Thoracic aorta (tissue), 2 donors: ENCODE data around the gene SH3BP4. TPM values are rescaled to one million over a fixed set of nuclear protein-coding genes. Genes with fewer than 3 reads are reported as not detected.

Source experiments
- ATAC-seq: fragments of 150-250 bp; one replicate; pipeline ENCODE4 v1.8.0; 2017; ENCODE audit warnings: low read depth; ENCODE audit not compliant: insufficient number of reproducible peaks, low FRiP score
- DNase-seq: peaks from one replicate; pipeline ENCODE4 v3.0.0-alpha.2; 2020; ENCODE audit warnings: low spot score
- H3K27ac ChIP-seq, 2 donors: fragments of 200-600 bp; sonication (generic); 1 replicate in 1 of 2; 2 replicates in 1 of 2; pipeline ENCODE4 v1.5.1; 2016; ENCODE audit warnings: mild to moderate bottlenecking in 2 of 2, moderate library complexity in 2 of 2
- H3K27me3 ChIP-seq: fragments of 200-600 bp; sonication (generic); replicated peaks from 2 replicates; pipeline ENCODE4 v1.6.0; 2016; ENCODE audit warnings: mild to moderate bottlenecking; ENCODE audit not compliant: insufficient read depth
- H3K36me3 ChIP-seq: fragments of 200-600 bp; sonication (generic); one replicate; pipeline ENCODE4 v1.5.1; 2016
- H3K4me1 ChIP-seq, 2 donors: fragments of 200-600 bp; sonication (generic); 1 replicate in 1 of 2; 2 replicates in 1 of 2; pipeline versions ENCODE4 v1.5.1 to v1.6.0; 2016; ENCODE audit warnings: low read depth in 2 of 2, mild to moderate bottlenecking in 1 of 2; ENCODE audit not compliant: control insufficient read depth in 1 of 2
- H3K4me3 ChIP-seq: fragments of 200-600 bp; sonication (generic); 2 replicates; pipeline ENCODE4 v1.5.1; 2016; ENCODE audit warnings: mild to moderate bottlenecking
- H3K9me3 ChIP-seq: fragments of 200-600 bp; sonication (generic); 2 replicates; pipeline ENCODE4 v1.5.1; 2016
- total RNA-seq, 2 donors: library from RNA; depleted of rRNA; stranded (reverse); fragments of >200 nt; gene quantifications; one replicate each; pipeline versions ENCODE4 v1.1.0 to v1.2.3, GENCODE V29; 2016
- TF ChIP-seq, protein P1 (sequence below): fragments of 200-600 bp; sonication (generic); IDR thresholded peaks from one replicate; pipeline ENCODE4 v1.5.1; 2019; ENCODE audit warnings: antibody characterized with exemption

Gene SH3BP4
- total RNA-seq, 2 donors from 2014 or later, result 24.0 to 32.4 TPM

DNA sequence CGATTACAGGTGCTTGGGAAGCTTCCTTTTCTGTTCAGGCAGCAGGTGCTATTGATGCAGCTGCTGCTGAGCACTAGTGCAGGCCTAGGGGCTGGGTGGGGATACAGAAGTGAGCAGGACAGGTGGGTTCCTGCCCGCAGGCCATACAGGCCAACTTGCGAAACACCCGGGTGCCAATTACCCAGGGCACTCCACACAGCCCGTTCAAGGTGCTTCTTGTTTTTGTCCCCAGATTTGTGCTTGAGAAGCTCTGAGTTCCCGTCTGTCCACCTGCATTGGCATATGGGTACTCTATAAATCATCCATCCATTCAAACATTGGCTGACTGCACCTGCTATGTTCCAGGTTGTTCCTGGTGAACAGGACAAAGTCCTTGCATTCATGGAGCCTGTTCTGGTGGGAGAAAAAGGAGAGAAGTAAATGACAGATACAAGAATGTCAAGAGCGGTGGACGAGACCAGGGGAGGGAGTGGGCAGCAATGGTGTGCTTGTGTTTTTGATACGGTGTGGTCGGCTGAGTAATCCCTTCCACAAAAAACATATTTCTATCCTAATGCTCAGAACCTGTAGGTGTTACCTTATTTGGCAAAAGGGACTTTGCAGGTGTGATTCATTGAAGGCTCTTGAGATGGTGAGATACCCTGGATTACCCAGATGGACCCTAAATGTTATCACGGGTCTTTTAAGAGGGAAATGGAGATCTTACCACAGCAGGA lies 31.4 kb downstream of the SH3BP4 start:
- H3K4me3 ChIP-seq, result no peak overlapping the region
- peak overlapping the region in 1 of 2 donors; percentile 86 for H3K27ac ChIP-seq
- H3K9me3 ChIP-seq, result no peaks in the 10 kb centered on the region
- H3K27me3 ChIP-seq, result no peaks in the 10 kb centered on the region
- TF ChIP-seq, protein P1, sequence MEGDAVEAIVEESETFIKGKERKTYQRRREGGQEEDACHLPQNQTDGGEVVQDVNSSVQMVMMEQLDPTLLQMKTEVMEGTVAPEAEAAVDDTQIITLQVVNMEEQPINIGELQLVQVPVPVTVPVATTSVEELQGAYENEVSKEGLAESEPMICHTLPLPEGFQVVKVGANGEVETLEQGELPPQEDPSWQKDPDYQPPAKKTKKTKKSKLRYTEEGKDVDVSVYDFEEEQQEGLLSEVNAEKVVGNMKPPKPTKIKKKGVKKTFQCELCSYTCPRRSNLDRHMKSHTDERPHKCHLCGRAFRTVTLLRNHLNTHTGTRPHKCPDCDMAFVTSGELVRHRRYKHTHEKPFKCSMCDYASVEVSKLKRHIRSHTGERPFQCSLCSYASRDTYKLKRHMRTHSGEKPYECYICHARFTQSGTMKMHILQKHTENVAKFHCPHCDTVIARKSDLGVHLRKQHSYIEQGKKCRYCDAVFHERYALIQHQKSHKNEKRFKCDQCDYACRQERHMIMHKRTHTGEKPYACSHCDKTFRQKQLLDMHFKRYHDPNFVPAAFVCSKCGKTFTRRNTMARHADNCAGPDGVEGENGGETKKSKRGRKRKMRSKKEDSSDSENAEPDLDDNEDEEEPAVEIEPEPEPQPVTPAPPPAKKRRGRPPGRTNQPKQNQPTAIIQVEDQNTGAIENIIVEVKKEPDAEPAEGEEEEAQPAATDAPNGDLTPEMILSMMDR, result no peak
- no peaks in the 10 kb centered on the region for H3K36me3 ChIP-seq
- H3K4me1 ChIP-seq, result peaks cover 27 to 47% of the 10 kb centered on the region in 2 donors
- ATAC-seq (no peak), DNase-seq (no peak)

DNA sequence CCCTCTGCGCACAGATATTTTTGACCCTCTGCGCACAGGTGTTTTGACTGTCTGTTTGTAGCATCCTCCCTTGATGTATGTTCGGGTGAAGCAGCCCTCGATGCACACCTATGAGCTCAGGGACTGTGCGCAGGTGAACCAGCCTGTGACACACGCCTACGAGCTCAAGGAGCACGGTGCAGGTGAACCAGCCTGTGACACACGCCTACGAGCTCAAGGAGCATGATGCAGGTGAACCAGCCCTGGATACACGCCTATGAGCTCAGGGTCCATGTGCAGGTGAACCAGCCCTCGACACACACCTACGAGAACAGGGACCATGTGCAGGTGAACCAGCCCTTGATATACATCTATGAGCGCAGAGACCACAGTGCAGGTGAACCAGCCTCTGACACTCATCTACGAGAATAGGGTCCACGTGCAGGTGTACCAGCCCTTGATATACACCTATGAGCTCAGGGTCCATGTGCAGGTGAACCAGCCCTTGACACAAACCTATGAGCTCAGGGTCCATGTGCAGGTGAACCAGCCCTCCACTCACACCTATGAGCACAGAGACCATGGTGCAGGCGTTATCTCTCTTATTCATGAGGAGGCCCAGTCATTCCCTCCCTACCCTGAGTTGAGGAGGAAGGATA lies 33.9 kb downstream of the SH3BP4 start:
- Histone ChIP-seq H3K4me3 (no peak overlapping the region), H3K27me3 (no peaks in the 10 kb centered on the region), H3K36me3 (no peaks in the 10 kb centered on the region), H3K27ac (no peak overlapping the region), H3K9me3 (no peaks in the 10 kb centered on the region), H3K4me1 (peaks cover 22 to 44% of the 10 kb centered on the region in 2 donors)
- ATAC-seq (no peak), DNase-seq (no peak)
- TF ChIP-seq, protein P1, result no peak

DNA sequence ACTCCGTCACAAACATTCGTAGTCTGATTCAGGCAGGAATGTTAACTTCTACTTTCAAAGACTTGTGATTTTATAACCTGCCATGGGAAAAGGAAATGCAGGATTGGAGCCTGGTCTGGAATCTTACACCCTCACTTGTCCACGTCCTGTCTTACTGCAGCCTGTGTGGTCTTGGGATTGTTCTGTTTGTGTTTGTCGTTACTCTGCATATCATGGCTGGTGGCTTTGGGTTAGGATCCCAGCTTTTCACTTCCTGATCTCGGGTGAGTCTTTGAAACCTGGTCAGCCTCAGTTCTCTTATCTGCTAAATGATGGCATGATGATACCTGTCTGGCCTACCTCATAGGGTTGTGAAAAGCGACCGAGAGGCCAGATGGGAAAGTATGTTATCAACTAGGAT lies 34.6 kb downstream of the SH3BP4 start:
- DNase-seq (no peak), ATAC-seq (no peak)
- H3K4me1 ChIP-seq, result peaks cover 19 to 40% of the 10 kb centered on the region in 2 donors
- no peaks in the 10 kb centered on the region for H3K36me3 ChIP-seq
- no peak overlapping the region for H3K27ac ChIP-seq
- no peak overlapping the region for H3K4me3 ChIP-seq
- no peaks in the 10 kb centered on the region for H3K9me3 ChIP-seq
- TF ChIP-seq, protein P1, result no peak
- no peaks in the 10 kb centered on the region for H3K27me3 ChIP-seq

DNA sequence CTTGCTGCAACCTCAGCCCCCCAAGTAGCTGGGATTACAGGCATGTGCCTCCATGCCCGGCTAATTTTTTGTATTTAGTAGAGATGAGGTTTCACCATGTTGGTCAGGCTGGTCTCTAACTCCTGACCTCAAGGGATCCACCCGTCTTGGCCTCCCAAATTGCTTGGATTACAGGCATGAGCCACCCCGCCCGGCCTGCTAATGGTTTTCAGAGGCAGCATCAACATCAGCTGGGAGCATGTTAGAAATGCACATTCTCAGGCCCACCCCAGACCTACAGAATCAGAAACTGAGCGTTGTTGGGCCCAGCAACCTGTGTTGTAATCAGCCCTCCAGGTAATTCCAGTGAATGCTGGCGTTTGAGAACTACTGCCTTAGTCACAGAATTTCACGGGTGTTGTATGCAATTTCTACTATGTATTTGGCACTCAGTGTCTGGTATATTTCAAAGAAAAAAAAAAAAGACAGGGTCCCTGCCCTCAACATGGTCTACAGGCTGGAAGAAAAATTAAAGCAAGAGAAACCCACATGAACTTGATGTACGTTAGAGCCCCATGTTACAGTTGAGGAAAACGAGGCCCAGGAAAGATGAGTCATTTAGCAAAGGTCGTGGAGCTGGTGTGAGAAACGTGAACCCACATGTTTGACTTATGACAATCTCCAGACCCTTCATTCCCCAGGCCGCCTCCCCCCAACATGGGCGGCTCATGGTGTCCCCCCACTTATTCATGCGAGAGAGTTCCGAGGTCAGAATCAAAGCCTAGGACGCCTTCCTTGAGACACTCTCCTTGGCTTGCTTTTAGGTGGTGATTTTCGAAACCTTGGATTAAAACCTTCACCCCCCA lies 35.3 kb downstream of the SH3BP4 start:
- no peak for ATAC-seq
- TF ChIP-seq, protein P1, result no peak
- H3K4me1 ChIP-seq, result peaks cover 20 to 40% of the 10 kb centered on the region in 2 donors
- no peaks in the 10 kb centered on the region for H3K27me3 ChIP-seq
- no peak overlapping the region for H3K27ac ChIP-seq
- DNase-seq, result no peak
- no peaks in the 10 kb centered on the region for H3K9me3 ChIP-seq
- no peak overlapping the region for H3K4me3 ChIP-seq
- H3K36me3 ChIP-seq, result no peaks in the 10 kb centered on the region

DNA sequence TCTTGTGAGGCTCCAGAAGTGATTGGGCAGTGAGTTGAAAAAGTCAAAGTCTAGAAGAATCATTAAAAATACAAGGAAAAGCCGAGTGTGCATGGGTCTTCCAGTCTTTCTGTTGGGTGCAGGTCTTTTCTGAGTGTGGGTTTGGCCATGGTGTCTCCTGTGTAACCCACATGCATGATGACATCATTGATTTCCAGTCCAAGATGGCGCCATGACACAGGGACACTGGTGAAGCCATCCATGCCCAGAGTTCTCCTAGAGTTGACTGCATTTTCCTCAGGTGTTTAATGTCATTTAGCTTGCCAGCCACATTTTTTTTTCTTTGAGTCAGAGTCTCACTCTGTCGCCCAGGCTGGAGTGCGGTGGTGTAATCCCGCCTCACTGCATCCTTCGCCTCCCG lies 35.9 kb downstream of the SH3BP4 start:
- peaks cover 21 to 44% of the 10 kb centered on the region in 2 donors for H3K4me1 ChIP-seq
- TF ChIP-seq, protein P1, result no peak

More for the DNA sequence above, 35.9 kb downstream of the SH3BP4 start:
- Histone ChIP-seq H3K4me3 (no peak overlapping the region), H3K27ac (no peak overlapping the region), H3K27me3 (no peaks in the 10 kb centered on the region), H3K9me3 (no peaks in the 10 kb centered on the region), H3K36me3 (no peaks in the 10 kb centered on the region)
- no peak for ATAC-seq
- no peak for DNase-seq
